Endometrial microvascular endothelial cells (primary cell): Measurements from ENCODE around the gene IRX5. TPM values are rescaled to one million over a fixed set of nuclear protein-coding genes. Genes with fewer than 3 reads are reported as not detected.

ENCODE experiments used
- in situ Hi-C: cut with HindIII; loops from 2 replicates; pipeline ENCODE4 v1.10.0; 2017; ENCODE audit warnings: low sequenced_read_pairs, low pct_unique_long_range_greater_than_20kb; ENCODE audit errors: inconsistent ontology term
- total RNA-seq: library from RNA; depleted of rRNA; stranded (reverse); fragments of >200 nt; gene quantifications from one replicate; pipeline ENCODE4 v1.2.3, GENCODE V29; 2015; ENCODE audit errors: inconsistent ontology term

Gene IRX5
- total RNA-seq: not detected

- in situ Hi-C loops: loop anchor here (10.0 to 25.0 kb wide), 4 partner anchors 295 to 1418 kb away; partner anchors contain the start of genes AKTIP and IRX3
Measured at GRCh38 chr16:54930005-54930868, at the start of gene IRX5. Gene IRX5 (plus strand): TSS chr16:54930865. CDS start chr16:54931199, 334 bp downstream.

GRCh38 chr16:54882556-54882955, 48.1 kb upstream of the IRX5 start:
- in situ Hi-C loops: no loop called here

- in situ Hi-C loops: no loop called here
Measured at GRCh38 chr16:54883358-54883757, 47.3 kb upstream of the IRX5 start.

GRCh38 chr16:54886078-54886477, 44.6 kb upstream of the IRX5 start:
- in situ Hi-C loops: no loop called here

- in situ Hi-C loops: no loop called here
Measured at GRCh38 chr16:54890381-54890780, 40.3 kb upstream of the IRX5 start.

- in situ Hi-C loops: no loop called here
Measured at GRCh38 chr16:54891346-54891745, 39.3 kb upstream of the IRX5 start.

GRCh38 chr16:54892981-54893380, 37.7 kb upstream of the IRX5 start:
- in situ Hi-C loops: no loop called here

- in situ Hi-C loops: no loop called here
Measured at GRCh38 chr16:54897930-54898329, 32.7 kb upstream of the IRX5 start.

GRCh38 chr16:54901606-54902005, 29.1 kb upstream of the IRX5 start:
- in situ Hi-C loops: no loop called here

- in situ Hi-C loops: no loop called here
Measured at GRCh38 chr16:54903047-54903446, 27.6 kb upstream of the IRX5 start.

- in situ Hi-C loops: no loop called here
Measured at GRCh38 chr16:54911079-54911478, 19.6 kb upstream of the IRX5 start.

GRCh38 chr16:54912720-54913119, 17.9 kb upstream of the IRX5 start:
- in situ Hi-C loops: no loop called here

GRCh38 chr16:54921206-54921824, 9.3 kb upstream of the IRX5 start:
- in situ Hi-C loops: loop anchor here (10.0 kb wide), 1 partner anchor 1177 kb away; no protein-coding TSS in a partner anchor

- in situ Hi-C loops: loop anchor here (10.0 kb wide), 1 partner anchor 1178 kb away; no protein-coding TSS in a partner anchor
Measured at GRCh38 chr16:54923055-54923473, 7.6 kb upstream of the IRX5 start.

- in situ Hi-C loops: loop anchor here (10.0 kb wide), 1 partner anchor 1179 kb away; no protein-coding TSS in a partner anchor
Measured at GRCh38 chr16:54923988-54924387, 6.7 kb upstream of the IRX5 start.

- in situ Hi-C loops: loop anchor here (10.0 to 25.0 kb wide), 2 partner anchors 1182 to 1414 kb away; partner anchors contain the start of gene AKTIP
Measured at GRCh38 chr16:54926166-54926838, 4.4 kb upstream of the IRX5 start.

- in situ Hi-C loops: loop anchor here (10.0 to 25.0 kb wide), 2 partner anchors 1183 to 1415 kb away; partner anchors contain the start of gene AKTIP
Measured at GRCh38 chr16:54927125-54928015, 3.3 kb upstream of the IRX5 start.

- in situ Hi-C loops: loop anchor here (10.0 to 25.0 kb wide), 2 partner anchors 1183 to 1416 kb away; partner anchors contain the start of gene AKTIP
Measured at GRCh38 chr16:54928016-54928356, 2.7 kb upstream of the IRX5 start.
